Measurements from ENCODE around the gene EID2.
A peak's percentile ranks its signal among the peaks of the same experiment; 100 is the strongest.

Gene EID2

DNA sequence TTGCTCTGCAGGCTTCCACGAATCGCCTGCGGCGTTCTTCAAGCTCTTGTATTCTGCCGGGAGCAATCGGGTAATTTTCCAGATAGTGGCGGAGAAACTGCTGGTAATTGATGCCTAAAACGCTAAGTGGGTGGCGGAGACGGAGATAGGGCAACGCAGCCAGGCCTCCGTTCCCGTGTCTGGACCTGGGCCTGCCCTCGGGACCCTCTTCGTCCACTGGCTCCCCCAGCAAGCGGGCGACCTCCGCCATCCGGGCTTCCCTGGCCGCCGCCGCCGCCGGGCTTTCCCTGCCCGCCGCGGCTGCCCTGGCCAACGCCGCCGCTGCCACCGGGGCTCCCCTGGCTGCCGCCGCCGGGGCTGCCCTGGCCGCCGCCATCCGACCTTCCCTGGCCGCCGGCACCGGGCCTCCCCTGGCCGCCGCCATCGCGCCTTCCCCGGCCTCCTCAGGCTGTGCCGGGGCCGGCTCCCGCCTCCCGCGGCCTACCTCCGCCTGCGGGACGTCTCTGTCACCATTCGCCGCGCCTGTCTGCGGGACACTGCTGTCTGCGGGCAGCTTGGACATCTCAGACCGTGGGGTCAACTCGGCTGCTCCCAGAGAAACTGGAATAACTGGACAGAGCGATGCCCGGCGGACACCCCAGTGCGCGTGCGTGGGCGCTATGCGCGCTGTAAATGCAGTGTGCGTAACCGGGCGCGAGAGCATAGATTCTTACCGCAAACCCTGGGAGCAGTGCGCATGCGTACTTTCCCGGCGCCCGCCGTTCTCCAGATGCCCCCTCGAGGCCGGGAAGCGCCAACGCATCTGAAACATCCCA lies at the start of gene EID2:
Gene EID2 (minus strand): TSS at position 644 of the 815 bp plus-strand sequence. CDS start 82 bp downstream, at position 562.
- DNase-seq, result peak; percentile 97

DNA sequence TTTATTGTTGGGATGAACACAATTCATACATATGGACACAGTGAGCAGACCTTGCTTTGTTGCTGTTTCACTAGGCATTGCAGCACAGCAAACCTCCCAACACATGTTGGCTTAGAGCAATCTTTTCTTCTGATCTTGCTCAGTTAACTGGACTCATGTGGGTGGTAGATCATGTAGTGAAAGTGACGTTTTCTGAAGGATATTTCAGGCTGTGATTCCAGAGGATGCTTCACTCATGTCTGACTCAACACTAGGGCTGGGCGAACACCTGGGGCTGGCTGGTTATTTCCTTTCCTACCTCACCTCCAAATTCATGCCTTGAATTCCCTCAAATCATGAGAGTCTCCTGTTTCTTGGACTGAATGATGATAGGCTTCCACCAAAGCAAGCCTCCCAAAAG lies 48.1 kb upstream of the EID2 start:
- DNase-seq, result no peak

DNA sequence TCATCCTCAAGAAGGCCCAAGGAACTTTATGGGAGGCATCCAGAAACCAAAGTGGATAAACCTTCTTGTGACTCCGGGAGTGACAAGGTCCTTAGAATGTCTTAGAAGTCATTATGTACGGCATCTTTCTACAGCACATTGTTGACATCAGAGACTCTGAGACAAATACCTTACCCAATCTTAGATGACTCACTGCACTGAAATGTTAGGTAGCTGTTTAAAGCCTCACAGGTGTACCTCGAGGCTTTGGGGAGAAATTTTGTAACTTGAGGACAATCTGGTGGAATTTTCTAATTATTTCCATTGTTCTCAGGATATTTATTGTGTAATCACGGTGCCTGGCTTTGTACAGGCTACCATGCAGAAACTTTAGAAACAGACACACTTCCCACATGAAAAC lies 47.5 kb upstream of the EID2 start:
- DNase-seq, result no peak

DNA sequence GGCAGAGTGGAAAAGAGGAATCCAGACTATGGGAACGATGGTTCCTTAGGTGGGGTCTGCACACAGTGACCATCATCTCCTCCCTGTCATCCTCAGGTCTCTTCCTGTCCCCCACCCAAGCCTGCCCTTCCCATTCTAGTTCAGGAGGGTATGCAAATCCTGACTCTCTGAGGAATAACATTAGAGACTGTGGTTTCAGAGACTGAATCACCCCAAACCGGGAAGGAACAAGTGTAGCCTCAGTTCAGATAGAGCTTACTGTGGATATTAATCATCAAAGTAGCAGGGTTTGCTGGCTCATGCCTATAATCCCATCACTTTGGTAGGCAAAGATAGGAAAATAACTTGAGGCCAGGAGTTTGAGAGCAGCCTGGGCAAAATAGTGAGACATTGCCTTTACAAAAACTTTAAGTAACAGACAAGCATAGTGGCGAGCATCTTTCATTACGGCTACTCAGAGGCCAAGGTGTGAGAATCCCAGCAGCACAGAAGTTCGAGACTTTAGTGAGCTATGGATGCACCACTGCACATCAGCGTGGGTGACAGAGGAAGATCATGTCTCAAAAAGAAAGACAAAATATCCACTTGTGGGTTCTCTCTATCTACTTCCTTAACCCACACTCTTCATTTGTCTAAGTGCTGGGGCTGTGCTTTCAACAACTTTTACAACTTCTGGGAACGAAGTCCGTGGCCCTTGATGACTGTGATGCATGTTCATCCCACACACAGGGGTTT lies 43.1 kb upstream of the EID2 start:
- DNase-seq, result peak; percentile 41

- DNase-seq, result peak; percentile 69
Measured at GRCh38 chr19:39582442-39582841, 42.5 kb upstream of the EID2 start.

- no peak for DNase-seq
Measured at GRCh38 chr19:39568604-39569003, 28.6 kb upstream of the EID2 start.

DNA sequence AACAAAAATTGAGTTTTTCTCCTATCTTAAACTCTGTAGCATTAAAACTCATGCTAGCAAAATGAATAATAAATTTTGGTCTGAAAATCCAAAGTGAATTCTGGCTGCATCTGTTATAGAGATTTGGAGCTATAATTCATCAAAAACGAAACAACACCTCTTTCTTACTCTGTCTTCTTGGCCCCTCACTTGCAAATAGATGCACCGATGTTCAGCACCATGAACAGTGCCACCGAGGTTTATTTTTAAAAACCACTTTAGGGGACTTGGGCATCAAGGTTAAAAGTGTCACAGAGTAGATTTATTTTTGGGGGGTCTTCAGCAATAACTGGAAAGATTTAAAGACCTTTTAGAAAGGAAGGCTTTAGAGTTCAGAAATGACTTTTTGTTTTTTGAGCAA lies 26.1 kb upstream of the EID2 start:
- DNase-seq, result no peak

GRCh38 chr19:39563408-39563807 lies 23.4 kb upstream of the EID2 start:
- DNase-seq, result no peak

GRCh38 chr19:39558624-39559117 lies 18.7 kb upstream of the EID2 start:
- peak; percentile 18 for DNase-seq

DNA sequence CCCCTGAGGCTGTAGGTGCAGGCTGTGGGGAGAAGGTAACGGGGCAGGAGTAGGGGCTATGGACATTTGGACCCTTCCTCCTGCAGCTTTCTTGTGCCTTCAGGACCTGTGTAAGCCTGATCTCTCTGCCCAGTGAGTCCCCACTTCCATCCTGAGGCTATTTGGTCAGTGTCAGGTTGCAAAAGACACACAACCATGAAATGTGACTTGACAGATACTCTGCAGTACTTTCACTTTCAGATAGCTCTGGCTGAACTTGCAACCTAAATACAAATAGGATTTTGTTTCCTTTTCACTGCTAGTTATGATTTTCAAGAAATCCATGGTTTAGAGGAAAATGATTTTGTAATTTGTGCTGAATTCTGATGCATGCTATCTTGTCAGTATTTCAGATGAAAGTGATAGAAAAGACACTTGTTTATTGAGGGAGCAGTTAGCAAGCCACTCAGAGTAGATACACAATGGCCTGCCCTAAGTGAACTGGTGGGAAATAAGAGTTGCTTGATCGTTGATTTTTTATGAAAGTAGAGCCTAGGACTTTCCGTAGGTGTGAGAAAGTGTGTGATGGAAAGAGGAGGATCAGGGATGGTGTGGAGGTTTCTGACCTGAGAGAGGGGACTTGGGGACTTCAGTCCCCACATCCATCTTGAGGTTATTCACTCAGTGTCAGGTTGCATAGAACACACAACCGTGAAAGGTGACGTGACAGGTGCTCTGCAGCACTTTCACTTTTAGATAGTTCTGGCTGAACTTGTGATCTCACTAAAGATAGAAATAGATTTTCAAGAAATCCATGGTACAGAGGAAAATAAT lies 18.1 kb upstream of the EID2 start:
- peak; percentile 22 for DNase-seq

- no peak for DNase-seq
Measured at GRCh38 chr19:39555883-39556282, 15.9 kb upstream of the EID2 start.

DNA sequence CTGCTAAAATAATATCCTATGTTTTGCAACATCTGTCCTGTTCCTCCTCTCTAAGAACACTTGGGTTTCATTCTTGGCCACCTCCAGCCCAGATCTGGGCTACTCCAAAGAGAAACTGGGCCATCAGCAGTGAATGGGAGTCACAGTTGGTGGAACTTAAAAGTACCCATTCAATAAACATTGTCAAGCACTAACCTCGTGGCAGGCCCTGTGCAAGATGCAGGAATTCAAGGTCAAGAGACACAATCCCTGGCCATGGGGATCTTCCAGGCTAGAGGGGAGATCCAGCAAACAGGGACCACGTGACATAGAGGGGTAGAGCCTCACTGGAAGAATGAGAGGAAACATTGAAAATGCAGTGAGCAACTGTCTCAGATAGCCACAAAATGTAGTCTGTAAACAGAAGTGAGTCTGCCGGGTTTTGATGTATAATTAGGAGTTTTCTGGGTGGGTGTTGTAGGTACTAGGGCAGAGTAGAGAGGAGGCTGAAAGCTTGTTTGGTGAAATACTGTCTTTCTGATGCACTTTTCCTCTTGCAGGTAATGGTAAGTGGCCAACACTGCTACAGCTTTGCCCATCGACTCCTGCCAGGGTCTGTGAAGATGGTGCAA lies 14.8 kb upstream of the EID2 start:
- DNase-seq, result no peak

DNA sequence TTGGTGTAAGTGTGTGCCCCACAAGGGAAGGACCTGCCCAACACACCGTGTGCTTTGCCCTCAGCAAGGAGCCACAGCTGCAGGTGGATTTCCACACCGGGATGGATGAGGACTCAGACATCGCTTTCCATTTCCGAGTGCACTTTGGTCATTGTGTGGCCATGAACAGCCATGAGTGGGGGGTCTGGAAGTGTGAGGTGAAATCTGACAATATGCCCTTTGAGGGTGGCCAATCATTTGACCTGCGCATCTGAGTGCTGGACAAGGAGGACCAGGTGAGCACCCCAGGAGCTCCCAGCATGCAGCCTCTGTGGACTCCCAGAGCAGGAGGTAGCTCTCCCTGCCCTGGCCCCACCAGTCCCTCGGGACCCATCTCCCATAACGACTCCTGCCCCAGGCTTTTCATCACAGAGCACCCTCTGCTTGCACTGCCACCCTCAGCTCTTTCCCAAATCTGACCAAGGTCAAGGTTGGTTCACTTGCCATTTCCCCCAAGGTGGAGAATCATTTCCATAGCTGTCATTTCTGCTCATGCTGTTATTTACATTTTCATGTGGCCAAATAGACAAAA lies 13.2 kb upstream of the EID2 start:
- DNase-seq, result no peak

DNA sequence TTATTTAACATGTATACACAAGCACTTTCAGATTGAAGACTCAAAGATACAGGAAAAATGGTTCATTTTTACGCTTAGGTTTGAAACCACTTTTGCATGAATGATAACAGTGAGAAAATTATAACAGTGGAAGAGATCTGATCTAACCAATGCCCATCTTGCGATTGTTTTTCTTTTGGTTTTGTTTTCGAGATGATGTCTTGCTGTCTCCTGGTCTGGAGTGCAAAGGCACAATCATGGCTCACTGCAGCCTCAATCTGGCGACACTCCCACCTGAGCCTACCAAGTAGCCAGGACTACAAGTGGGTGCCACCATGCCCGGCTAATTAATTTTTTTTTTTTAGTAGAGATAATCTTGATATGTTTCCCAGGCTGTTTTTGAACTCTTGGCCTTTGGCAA lies 10.2 kb upstream of the EID2 start:
- no peak for DNase-seq

- DNase-seq, result peak; percentile 45
Measured at GRCh38 chr19:39546599-39546998, 6.6 kb upstream of the EID2 start.

DNA sequence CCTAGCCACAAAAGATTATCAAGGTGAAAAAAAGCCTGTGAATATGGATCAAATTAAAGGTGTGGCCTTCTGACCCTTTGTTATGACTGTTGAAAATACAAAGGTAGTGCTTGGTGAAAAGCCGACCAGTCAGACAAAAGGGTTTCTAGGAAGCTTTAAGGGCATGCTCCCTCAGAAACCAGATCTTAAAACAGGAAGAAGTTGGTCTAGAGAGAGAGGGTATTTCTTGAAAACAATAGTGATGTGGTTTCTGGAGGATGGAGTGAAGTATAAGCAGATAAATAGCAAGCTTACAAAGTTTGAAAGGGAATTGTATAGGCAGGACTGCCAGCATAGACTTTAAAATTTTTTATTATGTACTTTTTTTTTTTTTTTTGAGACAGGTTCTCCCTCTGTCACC lies 5.0 kb upstream of the EID2 start:
- DNase-seq, result no peak

- DNase-seq, result peak; percentile 30
Measured at GRCh38 chr19:39544226-39544903, 4.4 kb upstream of the EID2 start.

DNA sequence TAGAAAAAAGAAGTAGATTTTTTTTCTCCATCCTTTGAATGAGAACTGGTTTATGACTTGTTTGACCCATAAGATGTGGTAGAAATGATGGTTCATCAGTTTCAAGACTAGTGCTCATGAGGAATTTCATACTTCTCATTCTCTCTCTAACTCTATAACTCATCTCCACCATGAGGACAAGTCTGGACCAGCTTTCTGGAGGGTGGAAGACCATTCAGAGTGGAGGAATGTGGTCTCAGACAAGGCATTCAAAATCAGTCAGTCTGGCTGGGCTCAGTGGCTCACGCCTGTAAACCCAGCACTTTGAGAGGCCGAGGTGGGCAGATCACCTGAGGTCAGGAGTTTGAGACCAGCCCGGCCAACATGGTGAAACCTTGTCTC lies 3.5 kb upstream of the EID2 start:
- DNase-seq, result no peak

DNA sequence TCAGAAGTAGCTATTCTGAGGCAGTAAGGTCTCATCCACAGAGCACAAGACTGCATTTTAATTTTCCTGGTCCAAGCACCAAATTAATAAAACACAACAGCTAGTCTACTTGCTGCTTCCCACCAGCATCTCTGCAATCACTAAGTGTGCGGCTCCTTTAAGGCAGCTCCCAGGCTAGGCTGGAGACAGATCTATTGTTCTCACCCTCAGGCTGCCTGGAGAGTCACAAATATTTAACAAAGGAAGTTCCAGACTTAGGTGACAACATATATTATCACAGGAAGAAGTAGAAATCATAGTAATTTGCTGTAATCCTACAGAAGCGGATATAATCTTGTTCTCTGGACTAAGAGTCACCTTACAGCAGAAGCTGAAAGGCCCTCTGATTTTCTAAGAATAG lies 2.2 kb upstream of the EID2 start:
- DNase-seq, result no peak

- DNase-seq, result no peak
Measured at GRCh38 chr19:39540333-39540673, 342 bp upstream of the EID2 start.

DNA sequence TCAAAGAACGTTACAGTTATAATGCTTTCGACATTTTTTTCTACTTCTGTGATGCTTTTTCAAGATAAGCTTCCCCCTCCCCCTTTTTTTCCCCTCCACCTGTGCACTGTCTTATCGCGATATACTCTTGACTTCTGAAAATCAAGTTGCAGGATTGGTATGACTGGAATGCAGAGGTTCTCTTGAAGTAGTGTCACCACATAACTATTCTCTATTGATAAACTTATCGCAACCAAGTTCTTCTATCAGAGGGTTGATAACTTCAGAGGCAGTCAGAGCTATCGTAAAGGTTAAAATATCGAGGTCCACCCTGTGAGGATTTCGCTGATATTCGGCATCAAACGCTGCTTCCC lies 820 bp downstream of the EID2 start:
- DNase-seq, result no peak

DNA sequence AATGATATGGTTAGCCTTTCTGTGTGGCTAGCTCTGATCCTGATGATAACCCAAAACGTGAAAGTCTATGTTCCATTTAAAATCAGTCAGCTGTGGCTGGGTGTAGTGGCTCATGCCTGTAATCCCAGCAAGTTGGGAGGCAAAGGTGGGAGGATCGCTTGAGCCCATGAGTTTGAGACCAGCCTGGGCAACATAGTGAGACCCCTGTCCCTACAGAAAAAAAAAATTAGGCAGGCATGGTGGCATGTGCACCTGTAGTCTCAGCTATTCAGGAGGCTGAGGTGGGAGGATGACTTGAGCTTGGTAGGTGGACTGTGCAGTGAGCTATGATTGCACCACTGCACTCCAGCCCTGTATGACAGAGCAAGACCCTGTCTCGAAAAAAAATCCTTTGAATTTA lies 6.2 kb downstream of the EID2 start:
- no peak for DNase-seq
